Thyroid gland (tissue), 4 donors: ENCODE measurements around the gene CPSF3. TPM values are rescaled to one million over a fixed set of nuclear protein-coding genes. Genes with fewer than 3 reads are reported as not detected.

Source experiments
- DNase-seq, 2 donors: peaks; one replicate each; pipeline ENCODE4 v3.0.0-alpha.2; 2019
- H3K27ac ChIP-seq, 3 donors: fragments of 200-600 bp; sonication (generic); 1 replicate in 2 of 3; 2 replicates in 1 of 3; pipeline ENCODE4 v1.5.1; 2016 to 2019; ENCODE audit warnings: mild to moderate bottlenecking in 1 of 3, moderate library complexity in 1 of 3
- H3K27me3 ChIP-seq: fragments of 200-600 bp; sonication (generic); one replicate; pipeline ENCODE4 v1.5.1; 2019
- H3K36me3 ChIP-seq, 2 donors: fragments of 200-600 bp; sonication (generic); one replicate each; pipeline ENCODE4 v1.5.1; 2016 to 2019
- H3K4me1 ChIP-seq, 2 donors: fragments of 200-600 bp; sonication (generic); one replicate each; pipeline ENCODE4 v1.5.1; 2017 to 2019
- H3K4me3 ChIP-seq, 3 donors: fragments of 200-600 bp; sonication (generic); replicated peaks in 1 of 3; 1 replicate in 2 of 3; 2 replicates in 1 of 3; pipeline ENCODE4 v1.5.1; 2016; ENCODE audit warnings: mild to moderate bottlenecking in 1 of 3
- H3K9me3 ChIP-seq: fragments of 200-600 bp; sonication (generic); one replicate; pipeline ENCODE4 v1.5.1; 2017
- CTCF ChIP-seq, 6 experiments: fragments of 200-600 bp in 3 of 6; fragments of 450-650 bp in 3 of 6; sonication (generic) in 3 of 6; IDR thresholded peaks; one replicate each; pipeline ENCODE4 v1.5.1; 2016 to 2019; ENCODE audit warnings: antibody characterized with exemption in 6 of 6, mild to moderate bottlenecking in 2 of 6, inconsistent platforms in 1 of 6, moderate library complexity in 1 of 6
- POLR2A ChIP-seq, 2 donors: fragments of 450-650 bp; IDR thresholded peaks; one replicate each; pipeline ENCODE4 v1.6.1; 2017; ENCODE audit warnings: antibody characterized with exemption in 2 of 2, mild to moderate bottlenecking in 2 of 2, moderate library complexity in 1 of 2
- WGBS, 2 donors: methylation state at CpG; one replicate each; pipeline ENCODE4 v1.1.5; 2017; 5-methylcytosine and 5-hydroxymethylcytosine counted together
- intact Hi-C: fragments of 100-400 bp; cut with DNase I; formaldehyde crosslinking; loops from one replicate; pipeline ENCODE4 v1.15.1; 2023
- total RNA-seq, 4 donors: library from RNA; depleted of rRNA; stranded (reverse); fragments of >200 nt; gene quantifications; one replicate each; pipeline ENCODE4 v1.2.3, GENCODE V29; 2016

The CPSF3 gene
- 10 to 100 TPM; 21.7 to 33.6 (median 29.1) TPM for total RNA-seq

DNA sequence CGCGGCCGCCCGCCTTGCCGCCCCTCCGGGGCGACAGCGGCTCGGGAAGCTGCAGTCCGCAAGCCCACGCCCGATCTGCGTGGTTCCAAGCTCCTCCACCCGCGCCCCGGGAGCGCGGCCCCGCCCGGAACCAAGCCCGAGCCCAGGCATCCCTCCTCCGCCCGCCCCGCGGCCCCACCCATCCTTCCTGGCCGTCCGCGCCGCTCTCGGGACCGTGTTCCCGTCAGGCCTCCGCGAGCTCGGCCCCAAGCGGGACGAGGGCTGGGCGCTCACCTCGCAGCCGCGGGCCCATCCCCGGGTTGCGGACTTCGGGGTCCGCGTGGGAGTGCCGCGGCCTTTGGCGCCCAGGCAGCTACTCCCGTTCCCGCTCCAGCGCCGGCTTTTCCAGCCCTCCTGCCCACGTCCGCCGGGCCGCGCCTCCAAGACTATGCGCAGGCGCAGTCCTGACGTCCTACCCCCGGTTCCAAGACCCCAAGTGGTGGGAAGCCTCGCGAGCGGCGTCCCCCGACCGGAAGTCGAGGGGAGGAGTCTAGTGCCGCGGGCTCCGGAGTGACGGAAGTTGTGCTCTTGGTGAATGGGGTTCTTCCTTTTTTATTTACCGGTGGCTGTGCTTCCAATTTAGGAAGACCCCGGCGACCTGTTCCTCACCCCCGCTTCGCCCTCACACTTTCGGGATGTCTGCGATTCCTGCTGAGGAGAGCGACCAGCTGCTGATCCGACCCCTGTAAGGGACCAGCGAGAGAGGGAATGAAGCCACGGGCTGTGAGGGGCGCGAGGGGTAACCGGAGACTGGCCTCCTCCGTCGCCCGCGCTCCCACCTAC lies at the start of gene CPSF3, which contains the start of gene ITGB1BP1:
Gene CPSF3 (plus strand): TSS at position 555 of the 822 bp plus-strand sequence. CDS start 120 bp downstream, at position 675.
Gene ITGB1BP1 (minus strand): TSS at position 429 of the 822 bp plus-strand sequence. CDS start 4,831 bp downstream, outside the sequence.
- H3K27me3 ChIP-seq: no peaks in the 10 kb centered on the region
- no peaks in the 10 kb centered on the region for H3K9me3 ChIP-seq
- 0% methylated on average over 16 to 33 of the region's 91 CpGs for WGBS, 2 donors
- peak within 1 kb of the TSS; percentile 89 to 96 (median 91) for H3K27ac ChIP-seq
- peak in 1 of 2 donors; percentile 62 for TF ChIP-seq POLR2A (IDR thresholded peaks at IDR 0.05)
- peak in 3 of 6 experiments; percentile 21 to 33 (median 23) for TF ChIP-seq CTCF (IDR thresholded peaks at IDR 0.05)
- intact Hi-C loops: loop anchor here (10.0 kb wide), 1 partner anchor 51 kb away; the partner anchor contains the start of gene IAH1
- peak within 1 kb of the TSS; percentile 34 to 96 (median 75) for H3K4me3 ChIP-seq
- peaks cover 18 to 22% of the 10 kb centered on the region in 2 donors for H3K4me1 ChIP-seq
- DNase-seq: peak; percentile 97
- no peaks in the 10 kb centered on the region for H3K36me3 ChIP-seq

DNA sequence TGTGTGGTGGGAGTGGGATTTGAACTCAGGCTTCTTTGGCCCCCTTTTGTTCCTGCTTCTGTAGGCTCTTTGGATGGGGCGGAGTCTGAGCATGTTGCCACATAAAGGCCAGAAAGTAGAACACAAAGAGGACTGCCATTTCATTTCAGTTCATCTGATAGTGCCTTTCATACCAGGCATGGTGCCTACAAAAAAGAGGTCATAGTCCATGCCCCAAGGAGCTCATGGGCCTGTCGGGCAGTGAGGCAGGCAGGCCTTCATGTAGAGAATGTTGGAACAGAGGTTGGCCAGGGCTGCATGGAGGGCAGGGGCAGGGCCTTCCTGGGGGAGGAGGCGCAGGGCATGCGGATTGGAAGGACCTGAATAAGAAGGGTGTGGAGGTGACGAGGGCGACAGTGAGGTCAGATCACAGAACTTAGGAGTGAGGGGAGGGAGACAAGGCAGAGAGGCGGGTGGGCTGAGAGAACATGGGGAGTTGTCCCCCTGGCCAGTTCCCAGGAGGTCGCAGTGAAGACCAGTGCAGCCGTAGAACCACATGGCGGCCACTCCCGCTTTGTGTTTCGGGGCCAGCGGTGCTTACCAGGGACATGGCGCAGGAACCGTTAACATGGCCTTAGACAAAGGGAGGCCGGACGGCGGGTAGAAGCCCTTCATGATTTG lies 49.3 kb upstream of the CPSF3 start:
- Histone ChIP-seq H3K36me3 (peaks cover 0 to 21% of the 10 kb centered on the region in 2 donors), H3K9me3 (no peaks in the 10 kb centered on the region), H3K4me3 (no peak overlapping the region), H3K27me3 (no peaks in the 10 kb centered on the region), H3K27ac (peak overlapping the region; percentile 37 to 72 (median 62)), H3K4me1 (peaks cover 20 to 22% of the 10 kb centered on the region in 2 donors)
- 94 to 95% methylated on average over 18 of the region's 18 CpGs for WGBS, 2 donors
- DNase-seq: no peak
- TF ChIP-seq POLR2A (IDR thresholded peaks at IDR 0.05) (no peak), CTCF (IDR thresholded peaks at IDR 0.05) (no peak)
- intact Hi-C loops: no loop called here

DNA sequence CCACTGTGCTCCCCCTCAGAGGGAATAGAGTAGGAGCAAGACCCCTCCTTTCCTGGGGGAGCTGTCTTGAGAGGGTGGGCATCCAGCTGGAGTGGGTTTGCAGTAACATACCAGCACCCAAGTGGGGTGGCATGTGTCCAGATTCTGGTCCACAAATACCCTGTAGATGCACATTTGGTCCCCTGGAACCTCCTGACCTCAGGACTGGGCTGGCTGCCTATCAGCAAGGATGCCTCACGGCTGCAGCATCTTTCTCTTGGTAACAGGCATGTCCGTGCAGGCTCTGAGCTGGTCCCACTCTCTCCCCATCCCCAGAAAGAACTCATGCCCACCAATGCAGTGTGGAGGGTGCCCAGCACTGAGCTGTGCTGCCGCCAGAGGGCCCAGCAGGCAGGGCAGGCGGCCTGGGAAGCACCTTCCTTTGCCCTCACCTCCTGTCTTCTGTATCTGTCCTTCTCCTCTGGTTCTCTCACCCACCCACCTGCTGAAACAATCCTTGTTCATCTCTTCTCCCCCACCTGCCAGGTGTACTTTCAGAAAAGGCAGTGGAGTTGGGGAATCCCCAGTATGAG lies 47.5 kb upstream of the CPSF3 start:
- peaks cover 20 to 29% of the 10 kb centered on the region in 2 donors for H3K4me1 ChIP-seq
- no peaks in the 10 kb centered on the region for H3K27me3 ChIP-seq
- no peaks in the 10 kb centered on the region for H3K9me3 ChIP-seq
- H3K27ac ChIP-seq: no peak overlapping the region
- WGBS, 2 donors: 95 to 96% methylated on average over 4 of the region's 4 CpGs
- TF ChIP-seq CTCF (IDR thresholded peaks at IDR 0.05) (no peak), POLR2A (IDR thresholded peaks at IDR 0.05) (no peak)
- intact Hi-C loops: no loop called here
- H3K4me3 ChIP-seq: no peak overlapping the region
- no peak for DNase-seq
- peaks cover 0 to 14% of the 10 kb centered on the region in 2 donors for H3K36me3 ChIP-seq

DNA sequence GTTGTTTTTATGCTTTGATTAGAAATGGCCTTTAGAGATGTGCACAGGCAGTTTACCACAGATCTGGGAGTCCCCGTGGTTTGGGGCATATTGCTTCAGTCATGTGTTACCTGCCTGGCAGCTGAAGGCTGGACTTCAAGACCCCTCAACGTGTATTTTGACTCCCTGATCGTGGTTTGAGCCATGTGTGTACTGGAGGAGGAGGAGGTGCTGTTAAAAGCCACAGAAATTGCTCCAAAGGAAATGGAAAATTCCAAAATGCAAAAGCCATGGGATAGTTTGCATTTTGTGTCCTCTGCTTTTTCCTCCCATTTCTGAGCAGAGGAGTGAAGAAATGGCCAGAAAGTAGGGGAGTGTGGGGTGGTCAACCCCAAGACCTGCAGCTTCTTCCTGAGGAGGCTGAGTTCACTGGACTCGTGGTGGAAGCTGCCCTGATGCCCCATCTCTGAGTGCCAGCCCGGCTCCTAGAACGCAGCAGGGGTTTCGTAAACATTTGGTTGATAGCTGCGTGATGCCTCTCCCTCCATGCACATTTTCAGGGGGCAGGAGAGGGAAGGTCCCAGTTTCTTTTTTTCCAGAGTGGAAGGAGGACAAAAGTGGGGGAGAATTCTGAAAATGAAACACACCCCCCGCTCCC lies 45.9 kb upstream of the CPSF3 start:
- TF ChIP-seq CTCF (IDR thresholded peaks at IDR 0.05) (no peak), POLR2A (IDR thresholded peaks at IDR 0.05) (no peak)
- peaks cover 20 to 27% of the 10 kb centered on the region in 2 donors for H3K4me1 ChIP-seq
- H3K4me3 ChIP-seq: no peak overlapping the region
- 86 to 88% methylated on average over 9 of the region's 9 CpGs for WGBS, 2 donors
- DNase-seq: no peak
- peaks cover 0 to 14% of the 10 kb centered on the region in 2 donors for H3K36me3 ChIP-seq
- H3K27ac ChIP-seq: peak overlapping the region; percentile 32 to 76 (median 57)
- intact Hi-C loops: no loop called here
- H3K9me3 ChIP-seq: no peaks in the 10 kb centered on the region
- no peaks in the 10 kb centered on the region for H3K27me3 ChIP-seq
